GM21576 (cell line): ENCODE results near the gene CCSER1.
"Not testable (repeated sequence)": the region's sequence is repeated elsewhere in the genome, so short reads cannot be mapped to it uniquely, and the experiment has no call there.

Experiments used
- ATAC-seq: cut with Tn5 transposase; IDR thresholded peaks from one replicate; pipeline ENCODE4 v1.9.1; 2021; ENCODE audit warnings: mild to moderate bottlenecking, moderate library complexity; ENCODE audit not compliant: unreplicated experiment

Gene CCSER1

GRCh38 chr4:91317434-91317833 is 1190.2 kb downstream of the CCSER1 start:
- ATAC-seq = no peak

- ATAC-seq = no peak
Observed at GRCh38 chr4:91319556-91320268, 1192.5 kb downstream of the CCSER1 start.

- ATAC-seq = no peak
Observed at GRCh38 chr4:91322961-91323360, 1195.8 kb downstream of the CCSER1 start.

GRCh38 chr4:91325495-91325894 is 1198.3 kb downstream of the CCSER1 start:
- ATAC-seq = no peak

- not testable (repeated sequence) for ATAC-seq
Observed at GRCh38 chr4:91326167-91326566, 1199.0 kb downstream of the CCSER1 start.

GRCh38 chr4:91330555-91331137 is 1203.5 kb downstream of the CCSER1 start:
- ATAC-seq = no peak

GRCh38 chr4:91340822-91341221 is 1213.6 kb downstream of the CCSER1 start:
- no peak for ATAC-seq

GRCh38 chr4:91345632-91346031 is 1218.4 kb downstream of the CCSER1 start:
- ATAC-seq = no peak

GRCh38 chr4:91356496-91356895 is 1229.3 kb downstream of the CCSER1 start:
- not testable (repeated sequence) for ATAC-seq

GRCh38 chr4:91358016-91358415 is 1230.8 kb downstream of the CCSER1 start:
- not testable (repeated sequence) for ATAC-seq

- not testable (repeated sequence) for ATAC-seq
Observed at GRCh38 chr4:91358621-91359020, 1231.4 kb downstream of the CCSER1 start.

GRCh38 chr4:91359041-91360031 is 1232.1 kb downstream of the CCSER1 start:
- no peak for ATAC-seq

- ATAC-seq = no peak
Observed at GRCh38 chr4:91362125-91362524, 1234.9 kb downstream of the CCSER1 start.

- no peak for ATAC-seq
Observed at GRCh38 chr4:91366554-91366953, 1239.4 kb downstream of the CCSER1 start.

GRCh38 chr4:91369116-91369515 is 1241.9 kb downstream of the CCSER1 start:
- no peak for ATAC-seq

GRCh38 chr4:91373546-91373945 is 1246.4 kb downstream of the CCSER1 start:
- ATAC-seq = no peak

- not testable (repeated sequence) for ATAC-seq
Observed at GRCh38 chr4:91405431-91405830, 1278.2 kb downstream of the CCSER1 start.

- no peak for ATAC-seq
Observed at GRCh38 chr4:91422011-91422410, 1294.8 kb downstream of the CCSER1 start.

GRCh38 chr4:91426725-91427124 is 1299.5 kb downstream of the CCSER1 start:
- no peak for ATAC-seq

- no peak for ATAC-seq
Observed at GRCh38 chr4:91427171-91427570, 1300.0 kb downstream of the CCSER1 start.

GRCh38 chr4:91434631-91435030 is 1307.4 kb downstream of the CCSER1 start:
- no peak for ATAC-seq
